Activated CD8-positive, alpha-beta memory T cell treated with anti-CD3 and anti-CD28 coated beads for 48 hours (primary cell): ENCODE results near the gene CPA2.

Experiments
- DNase-seq, 3 experiments: peaks; one replicate each; pipeline ENCODE4 v3.0.0-alpha.2; 2020; ENCODE audit warnings: low read depth in 2 of 3, low spot score in 2 of 3

Gene CPA2

DNA sequence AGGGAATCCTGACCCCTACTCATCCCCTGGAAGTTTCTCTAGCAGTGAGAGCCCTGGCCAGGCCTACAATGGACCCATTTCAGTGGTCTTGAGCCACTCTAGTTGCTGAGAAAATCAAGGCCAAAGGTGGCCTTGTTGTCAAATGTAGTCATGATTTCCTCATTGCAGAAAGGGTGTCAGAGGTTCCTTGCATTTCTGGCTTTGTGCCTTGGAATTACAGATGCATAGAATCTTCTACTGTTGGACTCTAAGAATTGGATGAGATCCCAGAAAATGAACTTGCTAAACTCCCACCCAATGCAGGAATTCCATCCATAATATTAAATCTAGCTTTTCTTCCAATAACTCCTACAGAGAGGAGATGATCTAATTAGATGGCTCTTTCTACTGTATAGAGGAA, 12.2 kb downstream of the CPA2 start:
- DNase-seq = no peak

GRCh38 chr7:130279286-130279685, 12.6 kb downstream of the CPA2 start:
- DNase-seq = no peak

DNA sequence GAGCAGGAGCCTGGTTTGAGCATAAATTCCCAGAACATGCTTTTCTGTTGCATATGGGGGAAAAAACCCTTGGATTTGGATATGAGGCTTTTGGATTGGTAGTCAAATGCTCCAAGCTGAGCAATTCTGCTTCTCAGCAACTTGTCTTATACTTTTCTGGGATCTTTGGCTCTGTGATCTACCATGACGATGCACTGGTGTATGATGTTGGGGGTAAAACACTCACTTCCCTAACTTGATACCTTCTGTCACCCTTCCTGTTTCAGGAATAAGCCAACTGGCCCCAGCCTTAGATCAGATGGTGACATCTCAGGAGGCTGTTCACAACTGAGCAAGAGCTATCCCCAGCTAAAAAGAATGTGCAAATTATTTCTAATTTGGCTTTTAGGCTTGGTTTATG, 13.2 kb downstream of the CPA2 start:
- no peak for DNase-seq

DNA sequence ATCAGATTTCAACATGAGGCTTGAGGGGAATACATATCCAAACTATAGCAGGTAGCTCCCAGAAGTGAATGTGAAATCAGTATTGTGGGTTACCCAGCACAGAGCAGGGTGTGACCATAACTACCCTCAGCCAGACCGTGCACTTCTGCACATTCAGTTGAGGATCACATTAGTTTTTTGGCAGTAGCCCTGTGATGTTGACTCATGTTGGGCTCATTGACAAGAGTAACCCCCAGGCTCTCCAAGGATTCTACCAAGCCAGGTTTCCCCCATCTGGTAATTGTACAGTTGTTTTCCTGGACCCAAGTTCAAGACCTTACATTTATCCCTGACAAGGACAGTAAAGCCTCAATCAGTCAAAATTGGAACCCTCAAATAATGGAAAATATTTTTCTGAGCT, 14.6 kb downstream of the CPA2 start:
- DNase-seq = no peak

GRCh38 chr7:130286881-130287280, 20.2 kb downstream of the CPA2 start:
- no peak for DNase-seq

DNA sequence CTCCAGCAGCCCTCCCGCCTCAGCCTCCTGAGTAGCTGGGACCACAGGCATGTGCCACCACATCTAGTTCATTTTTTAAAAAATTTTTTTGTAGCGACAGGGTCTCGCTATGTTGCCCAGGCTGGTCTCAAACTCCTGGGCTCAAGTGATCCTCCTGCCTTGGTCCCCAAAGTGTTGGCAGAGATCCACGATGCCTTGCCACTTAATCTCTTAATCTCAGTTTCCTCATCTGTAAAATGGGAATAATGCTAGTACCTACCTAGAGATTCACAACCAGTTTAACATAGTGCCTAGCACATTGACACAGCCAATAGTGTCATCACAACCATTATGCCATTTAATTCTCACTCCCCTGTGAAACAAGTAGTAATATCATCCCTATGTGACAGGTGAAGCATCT, 21.5 kb downstream of the CPA2 start:
- no peak for DNase-seq

DNA sequence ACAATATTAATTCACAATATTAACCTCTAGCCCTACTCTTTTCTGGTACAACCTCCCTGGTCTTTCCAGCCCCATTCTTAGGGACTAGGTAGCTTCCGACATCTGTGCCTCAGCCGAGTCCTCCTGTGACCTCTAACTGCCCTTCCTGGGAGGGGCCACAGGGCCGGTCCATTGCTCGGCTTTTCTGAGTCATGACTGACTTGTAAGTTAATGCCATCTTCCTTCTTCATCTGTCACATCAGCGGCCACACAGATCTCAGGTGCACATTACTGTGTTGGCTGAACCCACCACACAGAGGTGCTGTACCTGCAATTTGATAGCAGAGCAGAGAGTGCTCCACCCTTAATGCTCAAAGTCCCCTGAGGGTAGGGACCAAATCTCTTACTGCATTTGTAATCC, 22.2 kb downstream of the CPA2 start:
- DNase-seq = no peak

DNA sequence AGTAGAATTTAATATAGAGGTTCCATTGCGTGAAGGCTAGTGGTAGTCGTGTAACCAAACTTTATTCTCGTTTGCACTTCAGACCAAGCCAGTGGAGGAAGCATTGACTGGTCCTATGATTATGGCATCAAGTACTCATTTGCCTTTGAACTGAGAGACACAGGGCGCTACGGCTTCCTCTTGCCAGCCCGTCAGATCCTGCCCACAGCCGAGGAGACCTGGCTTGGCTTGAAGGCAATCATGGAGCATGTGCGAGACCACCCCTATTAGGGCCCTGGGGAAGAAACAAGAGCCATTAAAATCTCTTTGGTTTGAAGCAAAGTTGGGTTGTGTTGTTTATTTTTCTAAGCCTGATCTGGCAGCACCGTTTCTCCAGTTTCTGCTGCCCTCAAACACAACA, 22.8 kb downstream of the CPA2 start:
- DNase-seq = no peak

GRCh38 chr7:130290745-130291144, 24.1 kb downstream of the CPA2 start:
- DNase-seq = no peak

DNA sequence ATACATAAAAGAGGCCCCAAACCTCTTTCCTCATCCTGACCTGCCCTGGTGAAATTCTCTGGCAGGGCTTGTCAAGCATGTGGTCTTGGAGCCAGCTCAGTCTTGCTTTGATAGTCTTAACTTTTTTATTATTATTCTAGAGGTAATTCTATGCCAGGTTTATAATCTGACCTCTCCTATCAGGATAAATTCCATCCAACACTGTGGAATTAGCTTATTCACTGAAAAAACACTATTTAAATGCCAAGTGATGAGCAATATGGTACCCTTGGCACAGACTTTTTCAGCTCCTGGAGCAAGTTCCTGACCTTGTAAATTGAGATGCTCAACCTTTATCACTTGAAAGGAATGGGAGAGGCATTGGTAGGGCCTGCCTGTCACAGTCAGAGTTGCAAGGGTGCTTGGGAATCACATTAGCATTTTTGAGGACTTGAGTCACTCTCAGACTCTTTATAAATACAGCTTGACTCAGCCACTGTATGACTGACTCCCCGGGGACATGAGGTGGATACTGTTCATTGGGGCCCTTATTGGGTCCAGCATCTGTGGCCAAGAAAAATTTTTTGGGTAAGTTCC, 26.1 kb downstream of the CPA2 start, which contains the start of gene CPA4:
TSS of gene CPA4 (plus strand) at position 480 of the 576 bp plus-strand sequence. CDS start at position 500, 20 bp downstream.
- DNase-seq = no peak

DNA sequence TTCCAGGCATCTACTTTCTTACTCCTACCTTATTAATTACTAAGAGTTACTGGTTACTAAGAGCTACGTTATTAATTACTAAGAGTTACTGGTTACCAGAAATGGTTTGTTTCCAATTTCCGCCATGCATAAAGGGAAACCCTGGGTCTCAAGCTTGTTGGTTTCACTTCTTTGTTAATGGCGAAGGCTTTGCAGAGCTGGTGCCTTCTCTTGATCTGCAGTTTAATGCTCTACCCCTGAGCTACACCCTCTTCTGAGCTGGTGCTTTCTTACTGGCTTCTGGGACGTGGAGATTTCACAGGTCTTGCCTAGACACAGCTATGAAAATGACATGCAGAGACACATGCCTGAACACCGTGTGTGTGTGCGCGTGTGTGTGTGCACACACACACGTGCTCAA, 26.9 kb downstream of the CPA2 start:
- no peak for DNase-seq

- DNase-seq = no peak
Measured at GRCh38 chr7:130294314-130294713, 27.7 kb downstream of the CPA2 start.

GRCh38 chr7:130296221-130296951, 29.7 kb downstream of the CPA2 start:
- DNase-seq = no peak

GRCh38 chr7:130297628-130298543, 31.2 kb downstream of the CPA2 start:
- no peak for DNase-seq

- no peak for DNase-seq
Measured at GRCh38 chr7:130298544-130299326, 32.1 kb downstream of the CPA2 start.

DNA sequence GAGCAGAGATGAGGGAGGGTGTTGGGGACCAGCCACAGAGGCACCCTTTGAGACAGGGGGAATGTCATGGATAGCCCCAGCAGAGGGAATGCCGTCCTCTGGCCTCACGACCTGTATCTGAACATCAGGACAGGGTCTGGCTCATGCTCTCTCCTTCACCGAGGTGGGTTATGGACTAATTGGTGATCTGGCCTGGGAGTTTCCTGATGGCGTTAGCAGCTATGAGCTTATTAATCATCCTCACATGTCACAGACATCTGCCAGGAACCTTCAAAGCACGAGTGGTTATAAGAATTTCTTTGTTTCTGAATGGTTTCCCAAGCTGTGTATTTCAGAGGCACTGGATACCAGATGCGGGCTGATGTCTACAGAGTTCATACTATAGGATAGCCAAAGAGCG, 33.2 kb downstream of the CPA2 start:
- no peak for DNase-seq

- no peak for DNase-seq
Measured at GRCh38 chr7:130301501-130302020, 34.9 kb downstream of the CPA2 start.

GRCh38 chr7:130302649-130303048, 36.0 kb downstream of the CPA2 start:
- no peak for DNase-seq

GRCh38 chr7:130303127-130303526, 36.5 kb downstream of the CPA2 start:
- no peak for DNase-seq

GRCh38 chr7:130303551-130303950, 36.9 kb downstream of the CPA2 start:
- no peak for DNase-seq

GRCh38 chr7:130303982-130304381, 37.3 kb downstream of the CPA2 start:
- no peak for DNase-seq
